Measurements from ENCODE around the gene PSAP. TPM values are rescaled to one million over a fixed set of nuclear protein-coding genes. Genes with fewer than 3 reads are reported as not detected.

PSAP gene
- total RNA-seq, 1 donor from 2014 or later, result 358 TPM

GRCh38 chr10:71798308-71798624 lies 52.8 kb downstream of the PSAP start:
- no peak overlapping the region for H3K4me3 ChIP-seq
- H3K27me3 ChIP-seq, result no peaks in the 10 kb centered on the region
- DNase-seq (ENCODE audit: low spot score), result no peak
- no peaks in the 10 kb centered on the region for H4K20me1 ChIP-seq (ENCODE audit: low read depth)
- TF ChIP-seq CTCF (IDR thresholded peaks at IDR 0.05), result no peak
- TF ChIP-seq EZH2phosphoT487 (IDR thresholded peaks at IDR 0.05), result no peak
- TF ChIP-seq EZH2 (IDR thresholded peaks at IDR 0.05), result no peak
- no peaks in the 10 kb centered on the region for H3K4me1 ChIP-seq
- no peak overlapping the region for H3K4me2 ChIP-seq
- Mint-ChIP-seq H3K27ac (no peak overlapping the region), H3K4me3 (no peak overlapping the region), H3K36me3 (no peaks in the 10 kb centered on the region), H3K27me3 (ENCODE audit: insufficient read depth, low read depth) (peaks cover 12% of the 10 kb centered on the region), H3K4me1 (no peaks in the 10 kb centered on the region), H3K9me3 (no peaks in the 10 kb centered on the region)
- H3K9me3 ChIP-seq (ENCODE audit: low read depth), result no peaks in the 10 kb centered on the region
- no peaks in the 10 kb centered on the region for H3K79me2 ChIP-seq (ENCODE audit: low read depth)
- H2AFZ ChIP-seq (replicated peaks), result no peak overlapping the region
- H3K9ac ChIP-seq, result no peak overlapping the region
- no peak overlapping the region for H3K27ac ChIP-seq
- H3F3A ChIP-seq (ENCODE audit: low read depth), result no peaks in the 10 kb centered on the region
- no peaks in the 10 kb centered on the region for H3K36me3 ChIP-seq

GRCh38 chr10:71797533-71798307 lies 53.3 kb downstream of the PSAP start:
- Histone ChIP-seq H3K4me3 (no peak overlapping the region), H3F3A (ENCODE audit: low read depth) (no peaks in the 10 kb centered on the region), H3K9me3 (ENCODE audit: low read depth) (no peaks in the 10 kb centered on the region), H3K9ac (no peak overlapping the region), H3K79me2 (ENCODE audit: low read depth) (no peaks in the 10 kb centered on the region), H4K20me1 (ENCODE audit: low read depth) (no peaks in the 10 kb centered on the region), H3K4me1 (no peaks in the 10 kb centered on the region), H2AFZ (replicated peaks) (no peak overlapping the region), H3K36me3 (no peaks in the 10 kb centered on the region), H3K27ac (no peak overlapping the region), H3K27me3 (no peaks in the 10 kb centered on the region), H3K4me2 (no peak overlapping the region)
- Mint-ChIP-seq H3K4me1 (no peaks in the 10 kb centered on the region), H3K9me3 (no peaks in the 10 kb centered on the region), H3K27ac (no peak overlapping the region), H3K4me3 (no peak overlapping the region), H3K27me3 (ENCODE audit: insufficient read depth, low read depth) (peaks cover 12% of the 10 kb centered on the region), H3K36me3 (no peaks in the 10 kb centered on the region)
- TF ChIP-seq EZH2 (IDR thresholded peaks at IDR 0.05) (no peak), CTCF (IDR thresholded peaks at IDR 0.05) (no peak), EZH2phosphoT487 (IDR thresholded peaks at IDR 0.05) (no peak)
- no peak for DNase-seq (ENCODE audit: low spot score)

GRCh38 chr10:71796749-71797405 lies 54.2 kb downstream of the PSAP start:
- Mint-ChIP-seq H3K4me3 (no peak overlapping the region), H3K4me1 (no peaks in the 10 kb centered on the region), H3K27me3 (ENCODE audit: insufficient read depth, low read depth) (peaks cover 7% of the 10 kb centered on the region), H3K9me3 (no peaks in the 10 kb centered on the region), H3K36me3 (no peaks in the 10 kb centered on the region), H3K27ac (no peak overlapping the region)
- TF ChIP-seq EZH2 (IDR thresholded peaks at IDR 0.05), result no peak
- no peak for TF ChIP-seq EZH2phosphoT487 (IDR thresholded peaks at IDR 0.05)
- TF ChIP-seq CTCF (IDR thresholded peaks at IDR 0.05), result no peak
- no peak overlapping the region for H3K27ac ChIP-seq
- H3K4me2 ChIP-seq, result no peak overlapping the region
- DNase-seq (ENCODE audit: low spot score), result no peak
- no peak overlapping the region for H3K4me3 ChIP-seq
- H3K79me2 ChIP-seq (ENCODE audit: low read depth), result no peaks in the 10 kb centered on the region
- no peak overlapping the region for H3K9ac ChIP-seq
- no peaks in the 10 kb centered on the region for H3K4me1 ChIP-seq
- no peaks in the 10 kb centered on the region for H3K9me3 ChIP-seq (ENCODE audit: low read depth)
- H4K20me1 ChIP-seq (ENCODE audit: low read depth), result no peaks in the 10 kb centered on the region
- H2AFZ ChIP-seq (replicated peaks), result no peak overlapping the region
- H3K27me3 ChIP-seq, result no peaks in the 10 kb centered on the region
- H3F3A ChIP-seq (ENCODE audit: low read depth), result no peaks in the 10 kb centered on the region
- no peaks in the 10 kb centered on the region for H3K36me3 ChIP-seq
